OCI-LY3 (cell line): Measurements from ENCODE around the gene SCD5.

Experiments used
- EZH2phosphoT487 ChIP-seq: fragments of 200-600 bp; shearing (Covaris generic); IDR thresholded peaks from 2 replicates; pipeline ENCODE4 v1.6.1; 2018; ENCODE audit warnings: antibody characterized with exemption, mixed run types, low read depth
- TF ChIP-seq, protein P1 (sequence below): fragments of 200-600, 300-600 bp; sonication (generic); IDR thresholded peaks from 2 replicates; pipeline ENCODE4 v1.5.1; 2014; ENCODE audit warnings: antibody characterized with exemption, low read length, low read depth

GRCh38 chr4:82776925-82777542 lies 21.6 kb downstream of the SCD5 start:
- TF ChIP-seq, protein P1, sequence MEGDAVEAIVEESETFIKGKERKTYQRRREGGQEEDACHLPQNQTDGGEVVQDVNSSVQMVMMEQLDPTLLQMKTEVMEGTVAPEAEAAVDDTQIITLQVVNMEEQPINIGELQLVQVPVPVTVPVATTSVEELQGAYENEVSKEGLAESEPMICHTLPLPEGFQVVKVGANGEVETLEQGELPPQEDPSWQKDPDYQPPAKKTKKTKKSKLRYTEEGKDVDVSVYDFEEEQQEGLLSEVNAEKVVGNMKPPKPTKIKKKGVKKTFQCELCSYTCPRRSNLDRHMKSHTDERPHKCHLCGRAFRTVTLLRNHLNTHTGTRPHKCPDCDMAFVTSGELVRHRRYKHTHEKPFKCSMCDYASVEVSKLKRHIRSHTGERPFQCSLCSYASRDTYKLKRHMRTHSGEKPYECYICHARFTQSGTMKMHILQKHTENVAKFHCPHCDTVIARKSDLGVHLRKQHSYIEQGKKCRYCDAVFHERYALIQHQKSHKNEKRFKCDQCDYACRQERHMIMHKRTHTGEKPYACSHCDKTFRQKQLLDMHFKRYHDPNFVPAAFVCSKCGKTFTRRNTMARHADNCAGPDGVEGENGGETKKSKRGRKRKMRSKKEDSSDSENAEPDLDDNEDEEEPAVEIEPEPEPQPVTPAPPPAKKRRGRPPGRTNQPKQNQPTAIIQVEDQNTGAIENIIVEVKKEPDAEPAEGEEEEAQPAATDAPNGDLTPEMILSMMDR = no peak
- TF ChIP-seq EZH2phosphoT487 = no peak
